OCI-LY3 (cell line): ENCODE measurements around the gene GNG13.

Experiments used
- EZH2phosphoT487 ChIP-seq: fragments of 200-600 bp; shearing (Covaris generic); IDR thresholded peaks from 2 replicates; pipeline ENCODE4 v1.6.1; 2018; ENCODE audit warnings: antibody characterized with exemption, mixed run types, low read depth
- TF ChIP-seq, protein P1 (sequence below): fragments of 200-600, 300-600 bp; sonication (generic); IDR thresholded peaks from 2 replicates; pipeline ENCODE4 v1.5.1; 2014; ENCODE audit warnings: antibody characterized with exemption, low read length, low read depth

DNA sequence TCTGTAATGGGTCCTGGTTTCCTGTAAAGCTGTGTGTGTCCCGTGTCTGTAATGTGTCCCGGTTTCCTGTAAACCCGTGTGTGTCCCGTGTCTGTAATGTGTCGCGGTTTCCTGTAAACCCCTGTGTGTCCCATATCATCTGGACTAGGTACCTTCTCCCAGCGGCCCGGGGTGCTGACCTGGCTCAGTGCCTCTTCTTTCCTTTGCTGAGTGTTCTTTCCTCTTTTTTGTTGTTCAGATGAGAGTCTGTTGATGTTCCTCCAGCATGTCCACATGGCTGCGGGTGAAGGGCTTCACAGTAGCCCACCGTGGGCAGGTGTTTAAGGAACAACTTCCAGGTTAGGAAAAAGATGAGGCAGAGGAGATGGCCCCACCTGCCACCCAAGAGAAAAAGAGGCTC is 46.6 kb upstream of the GNG13 start:
- TF ChIP-seq, protein P1, sequence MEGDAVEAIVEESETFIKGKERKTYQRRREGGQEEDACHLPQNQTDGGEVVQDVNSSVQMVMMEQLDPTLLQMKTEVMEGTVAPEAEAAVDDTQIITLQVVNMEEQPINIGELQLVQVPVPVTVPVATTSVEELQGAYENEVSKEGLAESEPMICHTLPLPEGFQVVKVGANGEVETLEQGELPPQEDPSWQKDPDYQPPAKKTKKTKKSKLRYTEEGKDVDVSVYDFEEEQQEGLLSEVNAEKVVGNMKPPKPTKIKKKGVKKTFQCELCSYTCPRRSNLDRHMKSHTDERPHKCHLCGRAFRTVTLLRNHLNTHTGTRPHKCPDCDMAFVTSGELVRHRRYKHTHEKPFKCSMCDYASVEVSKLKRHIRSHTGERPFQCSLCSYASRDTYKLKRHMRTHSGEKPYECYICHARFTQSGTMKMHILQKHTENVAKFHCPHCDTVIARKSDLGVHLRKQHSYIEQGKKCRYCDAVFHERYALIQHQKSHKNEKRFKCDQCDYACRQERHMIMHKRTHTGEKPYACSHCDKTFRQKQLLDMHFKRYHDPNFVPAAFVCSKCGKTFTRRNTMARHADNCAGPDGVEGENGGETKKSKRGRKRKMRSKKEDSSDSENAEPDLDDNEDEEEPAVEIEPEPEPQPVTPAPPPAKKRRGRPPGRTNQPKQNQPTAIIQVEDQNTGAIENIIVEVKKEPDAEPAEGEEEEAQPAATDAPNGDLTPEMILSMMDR: no peak
- no peak for TF ChIP-seq EZH2phosphoT487
